ENCODE results near the gene CD300H.

Gene CD300H

DNA sequence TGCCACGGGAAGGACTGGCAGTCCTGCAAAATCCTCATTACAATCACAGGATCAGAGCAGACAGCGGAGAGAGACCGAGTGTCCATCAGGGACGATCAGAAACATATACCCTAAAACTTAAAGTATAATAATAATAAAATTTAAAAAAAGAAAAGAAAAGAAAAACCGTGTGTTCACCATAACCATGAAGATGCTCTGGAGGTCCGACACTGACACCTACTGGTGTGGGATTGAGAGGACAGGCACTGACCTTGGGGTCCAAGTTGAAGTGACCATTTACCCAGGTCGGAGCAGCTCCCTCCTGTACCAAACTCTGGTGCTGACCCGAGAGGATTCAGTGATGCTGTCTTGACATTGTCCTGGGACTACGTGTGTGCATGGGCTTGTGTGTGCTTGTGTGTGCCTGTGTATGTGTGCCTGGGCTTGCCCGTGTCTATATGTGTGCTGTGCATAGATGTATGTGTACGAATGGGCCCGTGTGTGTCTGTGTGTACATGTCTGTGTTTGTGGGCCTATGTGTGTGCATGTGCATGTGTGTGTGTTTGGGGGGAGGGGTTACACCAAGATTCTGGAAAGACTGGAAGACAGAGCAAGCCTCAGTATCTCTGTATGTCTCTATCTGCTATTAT lies 34.7 kb upstream of the CD300H start:
- TF ChIP-seq POLR2A (IDR thresholded peaks at IDR 0.05; ENCODE audit: low read depth, low read length) (no peak), POLR2AphosphoS5 (IDR thresholded peaks at IDR 0.05; ENCODE audit: low read depth, low read length) (no peak), TAF1 (IDR thresholded peaks at IDR 0.05; ENCODE audit: borderline replicate concordance, low read depth, low read length) (no peak)
- FAIRE-seq (peak; percentile 21), DNase-seq (ENCODE audit: insufficient read length) (no peak)

DNA sequence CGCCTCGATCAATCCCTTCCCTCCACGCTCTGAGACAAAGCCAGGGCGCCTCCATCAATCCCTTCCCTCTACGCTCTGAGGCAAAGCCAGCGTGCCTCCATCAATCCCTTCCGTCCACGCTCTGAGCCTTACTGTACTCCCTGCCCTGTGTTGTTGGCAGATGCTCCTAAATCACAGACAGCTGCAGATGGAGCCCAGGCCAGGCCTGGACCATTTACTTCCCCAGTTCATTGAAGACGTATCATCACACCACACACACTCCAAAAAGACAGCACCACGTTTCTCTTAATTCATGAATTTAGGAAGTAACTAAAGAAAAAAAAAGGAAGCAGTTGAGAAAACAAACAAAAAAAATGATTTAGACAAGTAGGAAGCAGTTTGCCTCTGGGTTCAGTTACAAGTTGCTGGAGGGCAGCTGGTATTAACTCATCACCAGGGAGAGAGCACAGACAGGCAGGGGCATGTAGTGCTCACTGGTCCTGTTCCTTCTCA lies 32.2 kb upstream of the CD300H start:
- FAIRE-seq (no peak), DNase-seq (ENCODE audit: insufficient read length) (no peak)
- no peak for TF ChIP-seq POLR2A (IDR thresholded peaks at IDR 0.05; ENCODE audit: low read depth, low read length)
- TF ChIP-seq TAF1 (IDR thresholded peaks at IDR 0.05; ENCODE audit: borderline replicate concordance, low read depth, low read length) = no peak
- TF ChIP-seq POLR2AphosphoS5 (IDR thresholded peaks at IDR 0.05; ENCODE audit: low read depth, low read length) = no peak

DNA sequence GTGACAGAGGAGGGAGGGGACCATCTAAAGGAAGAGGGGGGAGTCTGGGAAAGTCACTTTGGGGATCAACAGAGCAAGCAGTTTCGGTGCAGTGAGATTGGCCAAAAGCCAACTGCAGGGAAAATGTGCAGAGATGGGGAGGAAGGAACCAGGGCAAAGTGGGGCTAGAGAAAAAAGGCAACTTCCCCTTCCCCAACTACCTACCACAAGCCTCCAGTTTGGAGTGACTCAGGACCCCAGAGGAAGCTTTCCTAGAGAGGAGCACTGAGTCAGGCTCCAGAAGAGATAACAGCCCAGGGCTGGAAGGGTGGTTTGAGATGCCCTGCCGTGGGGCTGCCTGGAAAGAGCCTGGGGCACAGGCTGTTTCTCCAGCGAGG lies 31.7 kb upstream of the CD300H start:
- DNase-seq (ENCODE audit: insufficient read length) = no peak
- FAIRE-seq = no peak
- TF ChIP-seq TAF1 (IDR thresholded peaks at IDR 0.05; ENCODE audit: borderline replicate concordance, low read depth, low read length) (no peak), POLR2A (IDR thresholded peaks at IDR 0.05; ENCODE audit: low read depth, low read length) (no peak), POLR2AphosphoS5 (IDR thresholded peaks at IDR 0.05; ENCODE audit: low read depth, low read length) (no peak)

DNA sequence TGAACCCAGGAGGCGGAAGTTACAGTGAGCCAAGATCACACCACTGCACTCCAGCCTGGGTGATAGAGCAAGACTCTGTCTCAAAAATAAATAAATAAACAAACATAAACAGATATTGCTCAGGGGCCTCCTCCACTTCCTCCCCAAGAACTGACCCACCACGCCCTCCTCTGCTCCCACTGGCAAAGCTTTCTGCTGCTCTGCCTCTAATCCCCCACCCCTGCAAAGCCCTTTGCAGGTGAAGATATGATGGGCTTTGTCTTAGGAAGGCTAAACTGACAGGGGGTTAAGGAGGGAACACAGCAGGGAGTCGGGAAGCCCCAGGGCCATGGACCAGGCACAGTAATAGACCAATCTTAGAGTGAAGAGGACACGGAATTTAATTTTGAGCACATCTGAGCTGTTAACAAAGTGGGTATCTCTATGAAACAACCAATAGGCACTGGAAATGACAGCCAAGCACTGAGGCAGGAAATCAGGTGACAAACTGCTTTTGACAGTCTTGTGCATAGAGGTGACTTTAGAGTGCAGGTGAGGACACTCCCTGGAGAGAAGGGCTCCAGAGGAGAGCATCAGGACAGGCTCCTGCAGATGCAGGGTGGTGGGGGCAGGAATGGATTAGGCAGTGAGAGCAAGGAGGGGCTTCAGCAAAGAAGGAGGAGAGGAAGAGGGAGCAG lies 31.2 kb upstream of the CD300H start:
- DNase-seq (ENCODE audit: insufficient read length) (no peak), FAIRE-seq (no peak)
- TF ChIP-seq POLR2A (IDR thresholded peaks at IDR 0.05; ENCODE audit: low read depth, low read length) (no peak), TAF1 (IDR thresholded peaks at IDR 0.05; ENCODE audit: borderline replicate concordance, low read depth, low read length) (no peak), POLR2AphosphoS5 (IDR thresholded peaks at IDR 0.05; ENCODE audit: low read depth, low read length) (no peak)

DNA sequence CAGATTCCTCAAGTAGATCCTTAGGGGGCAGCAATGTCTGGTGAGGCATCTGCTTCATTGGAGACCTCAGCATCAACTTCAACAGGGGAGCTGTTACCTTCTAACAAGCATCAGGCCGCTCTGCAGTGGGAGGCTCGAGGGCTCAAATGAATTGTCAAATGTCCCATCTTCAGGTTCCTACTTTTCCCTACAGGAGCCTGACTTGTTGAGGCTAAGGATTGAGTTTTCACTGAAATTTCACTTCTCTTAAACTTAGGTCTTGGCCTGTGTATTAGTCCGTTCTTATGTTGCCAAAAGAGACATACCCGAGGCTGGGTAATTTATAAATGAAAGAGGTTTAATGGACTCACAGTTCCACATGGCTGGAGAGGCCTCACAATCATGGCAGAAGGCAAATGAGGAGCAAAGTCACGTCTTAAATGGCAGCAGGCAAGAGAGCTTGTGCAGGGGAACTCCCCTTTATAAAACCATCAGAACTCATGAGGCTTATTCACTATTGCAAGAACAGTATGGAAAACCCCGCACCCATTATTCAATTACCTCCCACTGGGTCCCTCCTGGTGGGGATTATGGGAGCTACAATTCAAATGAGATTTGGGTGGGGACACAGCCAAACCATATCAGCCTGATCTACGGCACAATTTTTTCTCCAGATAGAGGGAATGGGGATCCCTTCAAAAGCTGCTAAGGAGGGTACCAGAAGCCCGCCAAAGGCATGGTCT lies 29.9 kb upstream of the CD300H start:
- no peak for FAIRE-seq
- DNase-seq (ENCODE audit: insufficient read length) = no peak

DNA sequence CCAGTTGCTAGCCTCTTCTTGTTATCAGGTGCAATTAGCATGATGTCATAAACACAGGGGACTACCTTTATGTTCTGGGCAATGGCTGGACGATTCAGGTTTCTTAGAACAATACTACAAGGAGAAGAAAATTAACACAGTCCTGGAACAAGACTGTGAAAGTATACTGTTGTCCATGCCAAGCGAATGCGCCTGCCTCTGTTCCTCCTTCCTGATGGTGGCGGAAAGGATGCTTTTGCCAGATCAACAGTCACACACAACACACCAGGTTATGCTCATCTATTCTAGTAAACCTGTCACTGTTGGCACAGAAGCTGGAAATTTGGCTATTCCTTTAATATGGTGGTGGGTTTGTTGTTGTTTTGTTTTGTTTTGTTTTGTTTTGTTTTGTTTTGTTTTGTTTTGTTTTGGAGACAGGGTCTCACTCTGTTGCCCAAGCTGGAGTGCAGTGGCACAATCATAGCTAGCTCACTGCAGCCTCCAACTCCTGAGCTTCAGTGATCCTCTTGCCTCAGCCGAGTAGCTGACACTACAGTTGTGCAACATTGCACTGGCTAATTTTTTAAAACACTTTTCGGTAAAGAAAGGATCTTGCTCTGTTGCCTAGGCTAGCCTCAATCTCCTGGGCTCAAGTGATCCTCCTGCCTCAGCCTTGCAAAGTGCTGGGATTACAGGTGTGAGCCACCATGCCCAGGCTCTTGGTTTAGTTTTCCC lies 27.9 kb upstream of the CD300H start:
- FAIRE-seq (no peak), DNase-seq (ENCODE audit: insufficient read length) (no peak)
- TF ChIP-seq TAF1 (IDR thresholded peaks at IDR 0.05; ENCODE audit: borderline replicate concordance, low read depth, low read length) (no peak), POLR2AphosphoS5 (IDR thresholded peaks at IDR 0.05; ENCODE audit: low read depth, low read length) (no peak), POLR2A (IDR thresholded peaks at IDR 0.05; ENCODE audit: low read depth, low read length) (no peak)

More for the DNA sequence above, 29.9 kb upstream of the CD300H start:
- TF ChIP-seq POLR2AphosphoS5 (IDR thresholded peaks at IDR 0.05; ENCODE audit: low read depth, low read length) (no peak), TAF1 (IDR thresholded peaks at IDR 0.05; ENCODE audit: borderline replicate concordance, low read depth, low read length) (no peak), POLR2A (IDR thresholded peaks at IDR 0.05; ENCODE audit: low read depth, low read length) (no peak)

DNA sequence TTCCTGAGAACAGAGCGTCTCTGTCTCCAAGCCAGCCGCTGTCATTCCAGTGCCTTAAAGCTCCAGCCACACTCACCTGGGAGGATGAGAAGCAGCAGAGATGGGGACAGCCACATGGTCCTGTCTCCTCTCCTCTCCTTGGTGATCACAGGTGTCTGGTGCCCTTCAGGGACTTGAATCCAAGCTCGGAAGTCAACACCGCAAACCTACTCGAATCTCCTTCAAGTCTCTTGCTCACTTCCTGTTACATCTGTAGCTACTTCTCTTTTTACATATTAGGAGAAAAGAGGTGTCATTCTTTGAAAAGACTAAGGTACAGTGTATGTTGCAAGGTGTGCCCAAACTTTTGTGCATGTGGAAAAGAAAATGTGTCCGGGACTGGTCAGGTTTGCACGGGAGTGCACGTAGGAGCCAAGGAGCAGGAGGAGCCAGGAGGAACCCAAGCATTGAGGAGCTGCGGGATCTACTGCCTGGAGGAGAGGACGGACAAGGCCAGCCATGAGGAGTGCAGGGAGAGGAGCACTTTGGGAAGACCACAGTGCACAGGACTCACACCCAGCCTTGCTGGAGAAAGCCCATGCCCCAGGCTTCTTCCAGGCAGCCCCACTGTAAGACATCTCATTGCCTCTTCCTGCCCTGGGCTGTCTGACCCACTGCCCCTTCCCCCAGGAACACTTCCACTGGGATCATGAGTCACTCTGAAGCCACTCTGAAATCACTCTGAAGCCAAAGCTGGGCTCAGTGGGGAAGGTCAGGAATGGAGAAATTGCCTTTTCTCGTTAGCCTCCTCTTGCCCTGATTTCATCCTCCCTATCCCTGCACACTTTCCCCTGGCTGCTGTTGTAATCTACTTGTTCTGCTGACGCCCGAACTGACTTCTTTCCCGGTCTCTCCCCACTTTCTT lies 25.0 kb upstream of the CD300H start, which contains the start of gene CD300LD:
Gene CD300LD (minus strand): TSS at position 197 of the 904 bp plus-strand sequence. CDS start 81 bp downstream, at position 116.
- TF ChIP-seq TAF1 (IDR thresholded peaks at IDR 0.05; ENCODE audit: borderline replicate concordance, low read depth, low read length) (no peak), POLR2AphosphoS5 (IDR thresholded peaks at IDR 0.05; ENCODE audit: low read depth, low read length) (no peak), POLR2A (IDR thresholded peaks at IDR 0.05; ENCODE audit: low read depth, low read length) (no peak)
- no peak for FAIRE-seq
- no peak for DNase-seq (ENCODE audit: insufficient read length)

DNA sequence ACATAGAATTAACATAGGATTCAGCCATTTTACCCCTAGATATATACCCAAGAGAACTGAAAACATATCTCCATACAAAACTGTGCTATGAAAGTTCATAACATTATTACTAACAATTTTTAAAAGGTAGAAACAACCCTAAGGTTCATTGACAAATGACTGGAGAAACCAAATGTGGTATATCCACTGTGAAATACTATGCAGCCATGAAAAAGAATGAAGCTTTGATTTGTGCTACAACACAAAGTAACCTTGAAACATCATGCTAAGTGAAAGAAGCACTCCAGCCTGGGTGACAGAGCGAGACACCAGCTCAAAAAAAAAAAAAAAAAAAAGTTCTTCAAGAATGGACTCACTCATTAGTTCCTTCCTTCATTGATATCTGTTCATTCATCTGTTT lies 24.2 kb upstream of the CD300H start:
- TF ChIP-seq POLR2AphosphoS5 (IDR thresholded peaks at IDR 0.05; ENCODE audit: low read depth, low read length) (no peak), TAF1 (IDR thresholded peaks at IDR 0.05; ENCODE audit: borderline replicate concordance, low read depth, low read length) (no peak), POLR2A (IDR thresholded peaks at IDR 0.05; ENCODE audit: low read depth, low read length) (no peak)
- no peak for FAIRE-seq
- no peak for DNase-seq (ENCODE audit: insufficient read length)

DNA sequence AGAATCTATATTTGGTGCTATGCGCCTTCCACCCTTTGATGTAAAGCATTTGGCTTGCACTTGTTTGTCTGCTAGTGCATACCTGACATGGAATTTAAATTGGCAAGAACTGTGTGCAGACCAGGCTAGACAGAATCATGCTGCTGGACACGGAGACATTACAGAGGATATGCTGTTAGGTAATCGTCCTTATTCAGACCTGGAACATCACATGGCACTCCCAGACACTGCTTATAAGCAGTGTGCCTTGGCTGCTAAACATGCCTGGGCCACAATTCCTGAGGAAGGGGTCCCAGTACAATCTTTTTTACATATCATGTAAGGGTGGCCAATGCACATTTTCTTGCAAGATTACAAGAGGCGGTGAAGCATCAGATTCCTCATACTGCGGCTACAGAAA lies 18.4 kb upstream of the CD300H start:
- no peak for DNase-seq (ENCODE audit: insufficient read length)
- TF ChIP-seq TAF1 (IDR thresholded peaks at IDR 0.05; ENCODE audit: borderline replicate concordance, low read depth, low read length) = no peak
- TF ChIP-seq POLR2AphosphoS5 (IDR thresholded peaks at IDR 0.05; ENCODE audit: low read depth, low read length) = no peak
- no peak for TF ChIP-seq POLR2A (IDR thresholded peaks at IDR 0.05; ENCODE audit: low read depth, low read length)
- no peak for FAIRE-seq

Measured in GM12892 (cell line).